Measurements from ENCODE around the gene CARS2. TPM values are rescaled to one million over a fixed set of nuclear protein-coding genes. Genes with fewer than 3 reads are reported as not detected.
"Not testable (repeated sequence)": the region's sequence is repeated elsewhere in the genome, so short reads cannot be mapped to it uniquely, and the experiment has no call there.

The CARS2 gene
- total RNA-seq, 6 experiments from 2014 or later: 22.0 to 53.2 (median 27.3) TPM

GRCh38 chr13:110676595-110677587 is 29.0 kb downstream of the CARS2 start:
- Histone ChIP-seq H3K27ac (no peak overlapping the region), H3K36me3 (peaks cover 0 to 25% (median 1%) of the 10 kb centered on the region in 4 donors), H3K4me3 (no peak overlapping the region), H3K4me1 (no peaks in the 10 kb centered on the region), H3K9me3 (no peaks in the 10 kb centered on the region), H3K27me3 (no peaks in the 10 kb centered on the region)
- intact Hi-C loops (cut with DNase I): no loop called here
- no peak for TF ChIP-seq CTCF (IDR thresholded peaks at IDR 0.05)
- TF ChIP-seq POLR2A (IDR thresholded peaks at IDR 0.05): no peak
- WGBS (ENCODE audit: insufficient coverage, low coverage, low lambda C conversion rate, missing lambda C conversion rate): 87% methylated on average over 5 of the region's 28 CpGs
- DNase-seq: no peak
- ATAC-seq: peak; percentile 45 to 84 (median 74)

- intact Hi-C loops (cut with DNase I); H3K27me3 ChIP-seq; H3K27ac ChIP-seq; H3K4me3 ChIP-seq; ATAC-seq; H3K9me3 ChIP-seq; H3K4me1 ChIP-seq; DNase-seq: not testable (repeated sequence)
- peaks cover 0 to 32% (median 5%) of the 10 kb centered on the region in 4 donors for H3K36me3 ChIP-seq
- WGBS (ENCODE audit: insufficient coverage, low coverage, low lambda C conversion rate, missing lambda C conversion rate): no CpG with 5 or more reads among the region's 11 CpGs
Observed at GRCh38 chr13:110669814-110670213, 36.1 kb downstream of the CARS2 start.

- Histone ChIP-seq H3K27ac (no peak overlapping the region), H3K4me3 (no peak overlapping the region), H3K4me1 (no peaks in the 10 kb centered on the region), H3K9me3 (no peaks in the 10 kb centered on the region), H3K27me3 (no peaks in the 10 kb centered on the region), H3K36me3 (peaks cover 0 to 32% (median 5%) of the 10 kb centered on the region in 4 donors)
- intact Hi-C loops (cut with DNase I): no loop called here
- 86% methylated on average over 8 of the region's 9 CpGs for WGBS (ENCODE audit: insufficient coverage, low coverage, low lambda C conversion rate, missing lambda C conversion rate)
- no peak for TF ChIP-seq POLR2A (IDR thresholded peaks at IDR 0.05)
- no peak for TF ChIP-seq CTCF (IDR thresholded peaks at IDR 0.05)
- DNase-seq (no peak), ATAC-seq (no peak)
Observed at GRCh38 chr13:110669036-110669435, 36.9 kb downstream of the CARS2 start.

- Histone ChIP-seq H3K27me3 (no peaks in the 10 kb centered on the region), H3K27ac (peak overlapping the region in 1 of 3 donors; percentile 33), H3K9me3 (no peaks in the 10 kb centered on the region), H3K36me3 (peaks cover 0 to 36% (median 8%) of the 10 kb centered on the region in 4 donors), H3K4me1 (no peaks in the 10 kb centered on the region), H3K4me3 (no peak overlapping the region)
- 57% methylated on average over 5 of the region's 8 CpGs for WGBS (ENCODE audit: insufficient coverage, low coverage, low lambda C conversion rate, missing lambda C conversion rate)
- DNase-seq: no peak
- TF ChIP-seq POLR2A (IDR thresholded peaks at IDR 0.05) (no peak), CTCF (IDR thresholded peaks at IDR 0.05) (no peak)
- intact Hi-C loops (cut with DNase I): no loop called here
- peak in 3 of 4 donors; percentile 38 to 48 (median 45) for ATAC-seq
Observed at GRCh38 chr13:110666255-110666533, 39.7 kb downstream of the CARS2 start.
